Activated T-helper 1 cell treated with anti-CD3 and anti-CD28 coated beads, Interleukin-12 subunit alpha, Interleukin-12 subunit beta, Interleukin-2, Interleukin-4 antibody, amounts not matched to agents 30 ng/mL and 10 ng/mL and 1 ng/mL, durations not matched to agents 14 hours and 24 hours and 36 hours (primary cell): Measurements from ENCODE around the gene CAMK2A. TPM values are rescaled to one million over a fixed set of nuclear protein-coding genes. Genes with fewer than 3 reads are reported as not detected.

Experiments used
- DNase-seq: peaks from one replicate; pipeline ENCODE4 v3.0.0; 2021; ENCODE audit warnings: low spot score
- H3K27ac Mint-ChIP-seq: one replicate; pipeline ENCODE4 v1.8.0; 2021; ENCODE audit warnings: mild to moderate bottlenecking, mixed read lengths
- H3K27me3 Mint-ChIP-seq: one replicate; pipeline ENCODE4 v1.8.0; 2022; ENCODE audit warnings: mild to moderate bottlenecking, moderate library complexity, mixed read lengths; ENCODE audit not compliant: insufficient read depth
- H3K36me3 Mint-ChIP-seq: one replicate; pipeline ENCODE4 v1.8.0; 2021; ENCODE audit warnings: low read depth, mixed read lengths
- H3K4me1 Mint-ChIP-seq: one replicate; pipeline ENCODE4 v1.8.0; 2021; ENCODE audit warnings: low read depth, mixed read lengths
- H3K4me3 Mint-ChIP-seq: one replicate; pipeline ENCODE4 v1.8.0; 2021; ENCODE audit warnings: mild to moderate bottlenecking, moderate library complexity, mixed read lengths
- H3K9me3 Mint-ChIP-seq: one replicate; pipeline ENCODE4 v1.8.0; 2021; ENCODE audit warnings: mixed read lengths
- intact Hi-C: fragments of 100-400 bp; cut with micrococcal nuclease; formaldehyde crosslinking; loops from one replicate; pipeline ENCODE4 v1.15.1; 2024
- total RNA-seq: library from RNA; stranded (reverse); gene quantifications from 2 replicates; pipeline ENCODE4 v1.2.3, GENCODE V29; 2022

CAMK2A gene
- total RNA-seq, 1 donor from 2014 or later: not detected

GRCh38 chr5:150322202-150322601 lies 32.6 kb upstream of the CAMK2A start:
- no peak overlapping the region for H3K27ac Mint-ChIP-seq
- H3K9me3 Mint-ChIP-seq: no peaks in the 10 kb centered on the region
- peaks cover 7% of the 10 kb centered on the region for H3K4me1 Mint-ChIP-seq
- no peak overlapping the region for H3K4me3 Mint-ChIP-seq
- H3K27me3 Mint-ChIP-seq: peaks cover 8% of the 10 kb centered on the region
- no peak for DNase-seq
- no peaks in the 10 kb centered on the region for H3K36me3 Mint-ChIP-seq
- intact Hi-C loops: no loop called here

- Mint-ChIP-seq H3K4me1 (peaks cover 7% of the 10 kb centered on the region), H3K27ac (no peak overlapping the region), H3K9me3 (no peaks in the 10 kb centered on the region), H3K36me3 (no peaks in the 10 kb centered on the region), H3K27me3 (peaks cover 8% of the 10 kb centered on the region), H3K4me3 (no peak overlapping the region)
- no peak for DNase-seq
- intact Hi-C loops: no loop called here
These were observed 32.2 kb upstream of the CAMK2A start for GRCh38 chr5:150321784-150322183.

GRCh38 chr5:150321211-150321610 lies 31.6 kb upstream of the CAMK2A start:
- Mint-ChIP-seq H3K36me3 (no peaks in the 10 kb centered on the region), H3K27ac (no peak overlapping the region), H3K4me1 (peaks cover 7% of the 10 kb centered on the region), H3K9me3 (no peaks in the 10 kb centered on the region), H3K27me3 (peaks cover 8% of the 10 kb centered on the region), H3K4me3 (no peak overlapping the region)
- intact Hi-C loops: no loop called here
- DNase-seq: no peak

- DNase-seq: no peak
- no peak overlapping the region for H3K4me3 Mint-ChIP-seq
- H3K4me1 Mint-ChIP-seq: peaks cover 7% of the 10 kb centered on the region
- H3K27ac Mint-ChIP-seq: no peak overlapping the region
- H3K36me3 Mint-ChIP-seq: no peaks in the 10 kb centered on the region
- H3K27me3 Mint-ChIP-seq: peaks cover 11% of the 10 kb centered on the region
- intact Hi-C loops: no loop called here
- no peaks in the 10 kb centered on the region for H3K9me3 Mint-ChIP-seq
These were observed 30.6 kb upstream of the CAMK2A start for GRCh38 chr5:150320044-150320613.

- Mint-ChIP-seq H3K4me1 (peaks cover 7% of the 10 kb centered on the region), H3K4me3 (no peak overlapping the region), H3K36me3 (no peaks in the 10 kb centered on the region), H3K9me3 (no peaks in the 10 kb centered on the region), H3K27ac (no peak overlapping the region), H3K27me3 (peaks cover 11% of the 10 kb centered on the region)
- DNase-seq: no peak
- intact Hi-C loops: no loop called here
These were observed 29.9 kb upstream of the CAMK2A start for GRCh38 chr5:150319484-150319790.

GRCh38 chr5:150318613-150319483 lies 29.3 kb upstream of the CAMK2A start:
- Mint-ChIP-seq H3K4me3 (no peak overlapping the region), H3K27ac (no peak overlapping the region), H3K4me1 (peaks cover 7% of the 10 kb centered on the region), H3K27me3 (peaks cover 11% of the 10 kb centered on the region), H3K9me3 (no peaks in the 10 kb centered on the region), H3K36me3 (no peaks in the 10 kb centered on the region)
- no peak for DNase-seq
- intact Hi-C loops: no loop called here

- intact Hi-C loops: no loop called here
- peaks cover 14% of the 10 kb centered on the region for H3K27me3 Mint-ChIP-seq
- no peak for DNase-seq
- H3K4me3 Mint-ChIP-seq: no peak overlapping the region
- H3K36me3 Mint-ChIP-seq: no peaks in the 10 kb centered on the region
- no peaks in the 10 kb centered on the region for H3K9me3 Mint-ChIP-seq
- H3K4me1 Mint-ChIP-seq: peaks cover 7% of the 10 kb centered on the region
- H3K27ac Mint-ChIP-seq: no peak overlapping the region
These were observed 27.8 kb upstream of the CAMK2A start for GRCh38 chr5:150317048-150318003.

- H3K9me3 Mint-ChIP-seq: no peaks in the 10 kb centered on the region
- no peaks in the 10 kb centered on the region for H3K4me1 Mint-ChIP-seq
- intact Hi-C loops: no loop called here
- H3K36me3 Mint-ChIP-seq: no peaks in the 10 kb centered on the region
- no peak for DNase-seq
- H3K4me3 Mint-ChIP-seq: no peak overlapping the region
- H3K27me3 Mint-ChIP-seq: peaks cover 12% of the 10 kb centered on the region
- H3K27ac Mint-ChIP-seq: no peak overlapping the region
These were observed 26.7 kb upstream of the CAMK2A start for GRCh38 chr5:150316320-150316719.

GRCh38 chr5:150315245-150315644 lies 25.7 kb upstream of the CAMK2A start:
- H3K36me3 Mint-ChIP-seq: no peaks in the 10 kb centered on the region
- H3K4me1 Mint-ChIP-seq: no peaks in the 10 kb centered on the region
- DNase-seq: no peak
- H3K4me3 Mint-ChIP-seq: no peak overlapping the region
- H3K27ac Mint-ChIP-seq: no peak overlapping the region
- no peaks in the 10 kb centered on the region for H3K9me3 Mint-ChIP-seq
- peaks cover 18% of the 10 kb centered on the region for H3K27me3 Mint-ChIP-seq
- intact Hi-C loops: no loop called here

- intact Hi-C loops: no loop called here
- no peaks in the 10 kb centered on the region for H3K4me1 Mint-ChIP-seq
- H3K27me3 Mint-ChIP-seq: peaks cover 20% of the 10 kb centered on the region
These were observed 24.5 kb upstream of the CAMK2A start for GRCh38 chr5:150313921-150314716.

GRCh38 chr5:150313501-150313900 lies 23.9 kb upstream of the CAMK2A start:
- intact Hi-C loops: no loop called here

More at GRCh38 chr5:150313921-150314716, 24.5 kb upstream of the CAMK2A start:
- no peaks in the 10 kb centered on the region for H3K9me3 Mint-ChIP-seq
- H3K27ac Mint-ChIP-seq: no peak overlapping the region
- DNase-seq: no peak
- no peaks in the 10 kb centered on the region for H3K36me3 Mint-ChIP-seq
- H3K4me3 Mint-ChIP-seq: no peak overlapping the region

GRCh38 chr5:150312518-150312917 lies 22.9 kb upstream of the CAMK2A start:
- H3K4me1 Mint-ChIP-seq: no peaks in the 10 kb centered on the region
- no peak overlapping the region for H3K27ac Mint-ChIP-seq
- no peaks in the 10 kb centered on the region for H3K36me3 Mint-ChIP-seq
- DNase-seq: no peak
- H3K9me3 Mint-ChIP-seq: no peaks in the 10 kb centered on the region
- intact Hi-C loops: no loop called here
- H3K27me3 Mint-ChIP-seq: peaks cover 16% of the 10 kb centered on the region
- no peak overlapping the region for H3K4me3 Mint-ChIP-seq

More at GRCh38 chr5:150313501-150313900, 23.9 kb upstream of the CAMK2A start:
- Mint-ChIP-seq H3K4me1 (no peaks in the 10 kb centered on the region), H3K27me3 (peaks cover 19% of the 10 kb centered on the region), H3K4me3 (no peak overlapping the region), H3K27ac (no peak overlapping the region), H3K9me3 (no peaks in the 10 kb centered on the region), H3K36me3 (no peaks in the 10 kb centered on the region)
- DNase-seq: no peak
